SU-DHL-6 (cell line): Measurements from ENCODE around the gene EAF2.
"Not testable (repeated sequence)": the region's sequence is repeated elsewhere in the genome, so short reads cannot be mapped to it uniquely, and the experiment has no call there.

Experiments
- H2AFZ ChIP-seq: fragments of 200-600 bp; sonication (generic); 2 replicates; pipeline ENCODE4 v1.6.1; 2014; ENCODE audit warnings: low read depth, mild to moderate bottlenecking, moderate library complexity, mixed read lengths, antibody characterized with exemption, low read length; ENCODE audit not compliant: severe bottlenecking
- H3F3A ChIP-seq: fragments of 200-600 bp; shearing (Covaris generic); 2 replicates; pipeline ENCODE4 v1.6.0; 2016; ENCODE audit warnings: antibody characterized with exemption, mild to moderate bottlenecking; ENCODE audit not compliant: insufficient read depth
- H3K27ac ChIP-seq: fragments of 200-600 bp; sonication (generic); 2 replicates; pipeline ENCODE4 v1.5.1; 2016; ENCODE audit warnings: low read depth, mild to moderate bottlenecking, low read length, moderate library complexity, mixed read lengths
- H3K27me3 ChIP-seq: fragments of 200-600 bp; sonication (generic), shearing (Covaris generic); 2 replicates; pipeline ENCODE4 v1.6.0; 2014; ENCODE audit warnings: mild to moderate bottlenecking, low read length
- H3K36me3 ChIP-seq: fragments of 200-600 bp; sonication (generic); 2 replicates; pipeline ENCODE4 v1.6.1; 2014; ENCODE audit warnings: mild to moderate bottlenecking, low read length, mixed read lengths
- H3K4me2 ChIP-seq: fragments of 300-600, 200-600 bp; shearing (Covaris generic), sonication (generic); 2 replicates; pipeline ENCODE4 v1.6.0; 2014; ENCODE audit warnings: low read length, low read depth, mild to moderate bottlenecking; ENCODE audit not compliant: poor library complexity, severe bottlenecking
- H3K4me3 ChIP-seq: fragments of 200-600 bp; sonication (generic); 2 replicates; pipeline ENCODE4 v1.5.1; 2014; ENCODE audit warnings: antibody characterized with exemption, low read length, mild to moderate bottlenecking, mixed read lengths; ENCODE audit not compliant: insufficient read depth, poor library complexity, severe bottlenecking
- H3K79me2 ChIP-seq: fragments of 200-600 bp; sonication (generic); 2 replicates; pipeline ENCODE4 v1.6.1; 2014; ENCODE audit warnings: mild to moderate bottlenecking, low read length, moderate library complexity; ENCODE audit not compliant: insufficient read depth
- H3K9ac ChIP-seq: fragments of 200-600 bp; sonication (generic); 2 replicates; pipeline ENCODE4 v1.7.0; 2014; ENCODE audit warnings: mild to moderate bottlenecking, low read length
- H3K9me2 ChIP-seq: fragments of 200-600 bp; sonication (generic); replicated peaks from 2 replicates; pipeline ENCODE4 v1.6.1; 2014; ENCODE audit warnings: low read length; ENCODE audit not compliant: insufficient read depth
- H3K9me3 ChIP-seq: fragments of 200-600 bp; sonication (generic); 2 replicates; pipeline ENCODE4 v1.6.1; 2014; ENCODE audit warnings: low read length, mixed read lengths; ENCODE audit not compliant: insufficient read depth
- H4K20me1 ChIP-seq: fragments of 200-600 bp; sonication (generic); 2 replicates; pipeline ENCODE4 v1.6.1; 2014; ENCODE audit warnings: low read depth, mild to moderate bottlenecking, antibody characterized with exemption, low read length, moderate library complexity, mixed read lengths
- EZH2phosphoT487 ChIP-seq: fragments of 200-600 bp; sonication (generic), shearing (Covaris generic); conservative IDR thresholded peaks from 2 replicates; pipeline ENCODE4 v1.6.1; 2018; ENCODE audit warnings: mild to moderate bottlenecking, antibody characterized with exemption, low read length, moderate library complexity, mixed read lengths
- TF ChIP-seq, protein P1 (sequence below): fragments of 200-600 bp; sonication (generic); IDR thresholded peaks from one replicate; pipeline ENCODE4 v1.5.1; 2017; ENCODE audit warnings: antibody characterized with exemption, mild to moderate bottlenecking, low read length, moderate library complexity; ENCODE audit not compliant: insufficient read depth, poor library complexity, severe bottlenecking

The EAF2 gene

DNA sequence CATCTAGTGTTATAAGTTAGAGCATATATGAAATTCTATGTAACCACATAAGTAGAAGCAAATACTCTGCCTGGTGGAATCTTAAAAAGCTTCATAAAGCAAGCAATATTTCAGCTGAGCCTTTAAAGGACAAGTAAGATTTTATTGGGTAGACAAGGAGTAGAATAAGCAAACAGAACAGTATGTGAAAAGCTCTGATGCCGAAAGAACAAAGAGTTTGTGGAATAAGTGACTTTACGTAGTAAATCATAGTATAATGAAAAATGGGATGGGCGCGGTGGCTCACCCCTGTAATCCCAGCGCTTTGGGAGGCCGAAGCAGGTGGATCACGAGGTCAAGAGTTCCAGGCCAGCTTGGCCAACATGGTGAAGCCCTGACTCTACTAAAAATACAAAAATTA lies 9.9 kb downstream of the EAF2 start:
- Histone ChIP-seq H3F3A (peaks cover 28% of the 10 kb centered on the region), H3K9me3 (no peaks in the 10 kb centered on the region), H4K20me1 (peaks cover 19% of the 10 kb centered on the region), H3K27ac (no peak overlapping the region), H3K27me3 (no peaks in the 10 kb centered on the region), H3K36me3 (peaks cover 44% of the 10 kb centered on the region), H3K9me2 (no peaks in the 10 kb centered on the region), H3K9ac (no peak overlapping the region), H3K79me2 (peaks cover 78% of the 10 kb centered on the region), H2AFZ (no peak overlapping the region), H3K4me3 (no peak overlapping the region), H3K4me2 (no peak overlapping the region)
- TF ChIP-seq EZH2phosphoT487, result no peak
- TF ChIP-seq, protein P1, sequence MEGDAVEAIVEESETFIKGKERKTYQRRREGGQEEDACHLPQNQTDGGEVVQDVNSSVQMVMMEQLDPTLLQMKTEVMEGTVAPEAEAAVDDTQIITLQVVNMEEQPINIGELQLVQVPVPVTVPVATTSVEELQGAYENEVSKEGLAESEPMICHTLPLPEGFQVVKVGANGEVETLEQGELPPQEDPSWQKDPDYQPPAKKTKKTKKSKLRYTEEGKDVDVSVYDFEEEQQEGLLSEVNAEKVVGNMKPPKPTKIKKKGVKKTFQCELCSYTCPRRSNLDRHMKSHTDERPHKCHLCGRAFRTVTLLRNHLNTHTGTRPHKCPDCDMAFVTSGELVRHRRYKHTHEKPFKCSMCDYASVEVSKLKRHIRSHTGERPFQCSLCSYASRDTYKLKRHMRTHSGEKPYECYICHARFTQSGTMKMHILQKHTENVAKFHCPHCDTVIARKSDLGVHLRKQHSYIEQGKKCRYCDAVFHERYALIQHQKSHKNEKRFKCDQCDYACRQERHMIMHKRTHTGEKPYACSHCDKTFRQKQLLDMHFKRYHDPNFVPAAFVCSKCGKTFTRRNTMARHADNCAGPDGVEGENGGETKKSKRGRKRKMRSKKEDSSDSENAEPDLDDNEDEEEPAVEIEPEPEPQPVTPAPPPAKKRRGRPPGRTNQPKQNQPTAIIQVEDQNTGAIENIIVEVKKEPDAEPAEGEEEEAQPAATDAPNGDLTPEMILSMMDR, result no peak

GRCh38 chr3:121852256-121852655 lies 17.2 kb downstream of the EAF2 start:
- Histone ChIP-seq H3K36me3 (peaks cover 57% of the 10 kb centered on the region), H3K9me2 (no peaks in the 10 kb centered on the region), H3F3A (peaks cover 22% of the 10 kb centered on the region; the same call in 1 of the 2 replicates), H3K4me2 (no peak overlapping the region), H3K27me3 (no peaks in the 10 kb centered on the region), H3K27ac (no peak overlapping the region), H3K9me3 (no peaks in the 10 kb centered on the region), H4K20me1 (peaks cover 8% of the 10 kb centered on the region; the same call in 1 of the 2 replicates), H3K79me2 (peaks cover 93% of the 10 kb centered on the region), H2AFZ (no peak overlapping the region), H3K4me3 (no peak overlapping the region), H3K9ac (no peak overlapping the region)
- TF ChIP-seq EZH2phosphoT487, result no peak
- TF ChIP-seq, protein P1, result no peak

- H3K27me3 ChIP-seq, result no peaks in the 10 kb centered on the region
- no peaks in the 10 kb centered on the region for H3K9me2 ChIP-seq
- peaks cover 13% of the 10 kb centered on the region; the same call in 1 of the 2 replicates for H3F3A ChIP-seq
- H3K4me2 ChIP-seq, result no peak overlapping the region
- no peak overlapping the region for H2AFZ ChIP-seq
- peaks cover 48% of the 10 kb centered on the region for H3K36me3 ChIP-seq
- H3K79me2 ChIP-seq, result peaks cover 70% of the 10 kb centered on the region
- no peaks in the 10 kb centered on the region for H3K9me3 ChIP-seq
- no peaks in the 10 kb centered on the region; the same call in 1 of the 2 replicates for H4K20me1 ChIP-seq
- no peak overlapping the region for H3K9ac ChIP-seq
- H3K27ac ChIP-seq, result no peak overlapping the region
- no peak for TF ChIP-seq EZH2phosphoT487
- TF ChIP-seq, protein P1, result peak; percentile 19
- no peak overlapping the region for H3K4me3 ChIP-seq
These were observed 20.5 kb downstream of the EAF2 start for GRCh38 chr3:121855555-121855954.

DNA sequence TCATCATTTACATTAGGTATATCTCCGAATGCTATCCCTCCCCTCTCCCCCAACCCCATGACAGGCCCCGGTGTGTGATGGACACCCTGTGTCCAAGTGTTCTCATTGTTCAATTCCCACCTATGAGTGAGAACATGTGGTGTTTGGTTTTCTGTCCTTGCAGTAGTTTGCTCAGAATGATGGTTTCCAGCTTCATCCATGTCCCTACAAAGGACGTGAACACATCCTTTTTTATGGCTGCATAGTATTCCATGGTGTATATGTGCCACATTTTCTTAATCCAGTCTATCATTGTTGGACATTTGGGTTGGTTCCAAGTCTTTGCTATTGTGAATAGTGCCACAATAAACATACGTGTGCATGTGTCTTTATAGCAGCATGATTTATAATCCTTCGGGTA lies 22.8 kb downstream of the EAF2 start:
- not testable (repeated sequence) for H2AFZ ChIP-seq, H3K9me2 ChIP-seq, H3F3A ChIP-seq, H3K27ac ChIP-seq, H3K4me2 ChIP-seq, H3K9me3 ChIP-seq, H3K27me3 ChIP-seq, H3K9ac ChIP-seq, H3K4me3 ChIP-seq, H4K20me1 ChIP-seq
- peaks cover 50% of the 10 kb centered on the region for H3K79me2 ChIP-seq
- peaks cover 36% of the 10 kb centered on the region for H3K36me3 ChIP-seq

- not testable (repeated sequence) for H3K27me3 ChIP-seq, H3K9me2 ChIP-seq, H3K9me3 ChIP-seq, H2AFZ ChIP-seq, H3K4me3 ChIP-seq, H3K27ac ChIP-seq, H3F3A ChIP-seq, H3K9ac ChIP-seq, H3K4me2 ChIP-seq, H4K20me1 ChIP-seq
- Histone ChIP-seq H3K36me3 (peaks cover 28% of the 10 kb centered on the region), H3K79me2 (peaks cover 30% of the 10 kb centered on the region)
These were observed 28.2 kb downstream of the EAF2 start for GRCh38 chr3:121863247-121863646.
